ENCODE results near the gene CTNNBL1.

The CTNNBL1 gene

GRCh38 chr20:37777012-37777950 lies 83.5 kb downstream of the CTNNBL1 start:
- DNase-seq (ENCODE audit: low spot score) = no peak

- DNase-seq (ENCODE audit: low spot score) = no peak
Observed at GRCh38 chr20:37777988-37778659, 84.3 kb downstream of the CTNNBL1 start.

GRCh38 chr20:37781626-37782025 lies 87.8 kb downstream of the CTNNBL1 start:
- no peak for DNase-seq (ENCODE audit: low spot score)

- no peak for DNase-seq (ENCODE audit: low spot score)
Observed at GRCh38 chr20:37786043-37786442, 92.2 kb downstream of the CTNNBL1 start.

GRCh38 chr20:37789408-37789807 lies 95.6 kb downstream of the CTNNBL1 start:
- DNase-seq (ENCODE audit: low spot score) = no peak

GRCh38 chr20:37790900-37791299 lies 97.1 kb downstream of the CTNNBL1 start:
- DNase-seq (ENCODE audit: low spot score) = no peak

GRCh38 chr20:37796121-37796520 lies 102.3 kb downstream of the CTNNBL1 start:
- no peak for DNase-seq (ENCODE audit: low spot score)

- no peak for DNase-seq (ENCODE audit: low spot score)
Observed at GRCh38 chr20:37796733-37797132, 102.9 kb downstream of the CTNNBL1 start.

GRCh38 chr20:37797669-37798175 lies 103.9 kb downstream of the CTNNBL1 start:
- no peak for DNase-seq (ENCODE audit: low spot score)

- DNase-seq (ENCODE audit: low spot score) = no peak
Observed at GRCh38 chr20:37798312-37798711, 104.5 kb downstream of the CTNNBL1 start.

- no peak for DNase-seq (ENCODE audit: low spot score)
Observed at GRCh38 chr20:37800618-37801017, 106.8 kb downstream of the CTNNBL1 start.

GRCh38 chr20:37801921-37802320 lies 108.1 kb downstream of the CTNNBL1 start:
- DNase-seq (ENCODE audit: low spot score) = no peak

GRCh38 chr20:37803438-37804307 lies 109.8 kb downstream of the CTNNBL1 start:
- DNase-seq (ENCODE audit: low spot score) = no peak

GRCh38 chr20:37804584-37805566 lies 111.0 kb downstream of the CTNNBL1 start:
- no peak for DNase-seq (ENCODE audit: low spot score)

GRCh38 chr20:37807471-37808232 lies 113.8 kb downstream of the CTNNBL1 start:
- no peak for DNase-seq (ENCODE audit: low spot score)

- DNase-seq (ENCODE audit: low spot score) = no peak
Observed at GRCh38 chr20:37808233-37809070, 114.6 kb downstream of the CTNNBL1 start.

- DNase-seq (ENCODE audit: low spot score) = no peak
Observed at GRCh38 chr20:37810027-37810426, 116.2 kb downstream of the CTNNBL1 start.

GRCh38 chr20:37816003-37816402 lies 122.2 kb downstream of the CTNNBL1 start:
- no peak for DNase-seq (ENCODE audit: low spot score)

GRCh38 chr20:37816726-37817125 lies 122.9 kb downstream of the CTNNBL1 start:
- no peak for DNase-seq (ENCODE audit: low spot score)

Data from AG08396 (cell line).